Transverse colon (tissue), 4 donors: Measurements from ENCODE around the gene IL36RN.

Experiments
- CTCF ChIP-seq, 5 experiments: fragments of 200-600 bp in 3 of 5; fragments of 450-650 bp in 2 of 5; sonication (generic) in 3 of 5; IDR thresholded peaks; 1 replicate in 2 of 5; 2 replicates in 3 of 5; pipeline ENCODE4 v1.5.1; 2016 to 2017; ENCODE audit warnings: antibody characterized with exemption in 5 of 5, inconsistent platforms in 3 of 5, mild to moderate bottlenecking in 2 of 5, moderate library complexity in 1 of 5
- POLR2AphosphoS5 ChIP-seq, 3 donors: sonication (generic); formaldehyde crosslinking; IDR thresholded peaks; one replicate each; pipeline ENCODE4 v1.6.1; 2016; ENCODE audit warnings: antibody characterized with exemption in 3 of 3

DNA sequence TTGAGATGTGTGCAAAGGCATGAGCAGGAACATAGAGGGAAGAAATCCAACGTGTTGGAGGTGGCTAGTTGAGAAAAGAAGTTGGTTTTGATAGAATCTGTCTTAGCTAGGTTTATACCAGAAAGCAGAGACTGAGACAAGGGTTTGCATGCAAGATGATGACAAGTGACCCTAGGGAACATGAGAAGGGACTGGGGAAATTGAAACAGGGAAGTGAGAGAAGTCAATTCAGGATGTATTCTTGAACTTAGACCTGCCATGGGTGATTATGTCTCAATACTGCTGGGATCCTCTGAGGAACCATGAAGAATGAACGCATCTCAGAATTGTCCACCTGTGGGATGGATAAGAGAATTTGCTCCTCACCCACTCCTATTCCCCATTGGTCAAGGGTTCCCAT lies 33.3 kb upstream of the IL36RN start:
- TF ChIP-seq POLR2AphosphoS5 (IDR thresholded peaks at IDR 0.05) (no peak), CTCF (IDR thresholded peaks at IDR 0.05) (no peak)
